Left kidney (tissue), 2 donors: Measurements from ENCODE around the gene DYNC1H1. TPM values are rescaled to one million over a fixed set of nuclear protein-coding genes. Genes with fewer than 3 reads are reported as not detected.
A peak's percentile ranks its signal among the peaks of the same experiment; 100 is the strongest.
"Not testable (repeated sequence)": the region's sequence is repeated elsewhere in the genome, so short reads cannot be mapped to it uniquely, and the experiment has no call there.

Experiments used
- DNase-seq: peaks from one replicate; pipeline ENCODE4 v3.0.0-alpha.2; 2013
- polyA plus RNA-seq: library from polyadenylated mRNA; unstranded; fragments of 120-200 nt; gene quantifications from one replicate; pipeline ENCODE4 v1.2.1, GENCODE V29; 2013; ENCODE audit not compliant: insufficient read length

DYNC1H1 gene
- polyA plus RNA-seq, 1 donor, result 368 TPM

DNA sequence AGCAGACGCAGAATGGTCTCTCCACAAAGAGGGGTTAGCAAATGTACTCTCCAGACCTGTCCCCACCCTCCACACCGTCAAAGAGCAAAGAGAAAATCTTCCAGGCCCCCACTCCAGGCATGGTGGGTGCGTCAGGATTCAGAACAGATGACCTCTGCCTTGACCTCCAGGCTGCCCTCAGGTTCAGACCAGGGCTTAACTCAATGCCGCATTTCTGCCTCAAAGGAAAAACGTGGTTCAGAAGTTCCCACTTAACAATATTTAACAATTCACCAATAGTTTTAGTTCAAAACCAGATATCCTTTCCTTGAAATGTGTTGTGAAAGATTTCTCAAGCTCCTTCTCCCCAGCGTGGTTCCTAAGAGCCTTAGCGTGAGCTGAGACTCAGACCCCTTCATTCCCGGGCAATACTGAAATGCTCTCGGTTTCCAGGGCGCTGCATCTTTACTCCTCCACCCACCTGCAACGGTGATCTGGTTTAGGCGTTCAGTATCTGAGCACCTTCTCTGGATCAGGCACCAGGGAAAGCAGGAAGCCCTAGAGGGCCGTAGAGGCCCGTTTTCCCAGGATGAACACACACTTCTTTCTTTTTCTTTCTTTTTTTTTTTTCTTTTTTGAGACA lies 99.5 kb downstream of the DYNC1H1 start:
- DNase-seq, result no peak

DNA sequence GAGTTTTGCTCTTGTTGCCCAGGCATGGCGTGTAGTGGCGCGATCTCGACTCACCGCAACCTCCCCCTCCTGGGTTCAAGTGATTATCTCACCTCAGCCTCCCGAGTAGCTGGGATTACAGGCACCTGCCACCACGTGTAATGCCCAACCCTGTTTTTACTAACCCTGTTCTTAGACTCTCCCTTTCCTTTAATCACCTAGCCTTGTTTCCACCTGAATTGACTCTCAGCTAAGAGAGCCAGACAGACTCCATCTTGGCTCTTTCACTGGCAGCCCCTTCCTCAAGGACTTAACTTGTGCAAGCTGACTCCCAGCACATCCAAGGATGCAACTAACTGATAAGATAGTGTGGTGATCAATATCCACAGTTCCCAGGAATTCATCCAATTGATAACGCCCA lies 100.2 kb downstream of the DYNC1H1 start:
- DNase-seq, result not testable (repeated sequence)

DNA sequence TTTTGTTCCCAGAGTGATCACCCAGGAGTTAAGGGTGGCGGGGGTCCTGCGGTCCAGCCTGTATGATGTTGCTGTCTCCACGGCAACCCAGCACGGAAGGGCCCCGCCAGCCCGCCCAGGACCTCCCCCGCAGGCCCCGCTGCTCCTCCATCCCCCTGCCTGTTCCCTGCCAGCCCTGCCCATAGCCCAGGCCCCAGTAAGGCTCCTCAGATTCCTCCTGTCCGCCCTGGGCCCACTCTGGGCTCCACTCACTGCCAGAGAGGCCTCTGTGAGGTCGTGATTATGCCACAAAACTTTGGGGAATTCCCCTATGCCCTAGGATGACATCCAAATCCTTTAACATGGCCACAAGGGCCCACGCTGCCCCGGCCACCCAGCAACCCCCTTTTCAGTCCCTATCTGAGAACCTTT lies 101.7 kb downstream of the DYNC1H1 start:
- DNase-seq, result no peak

DNA sequence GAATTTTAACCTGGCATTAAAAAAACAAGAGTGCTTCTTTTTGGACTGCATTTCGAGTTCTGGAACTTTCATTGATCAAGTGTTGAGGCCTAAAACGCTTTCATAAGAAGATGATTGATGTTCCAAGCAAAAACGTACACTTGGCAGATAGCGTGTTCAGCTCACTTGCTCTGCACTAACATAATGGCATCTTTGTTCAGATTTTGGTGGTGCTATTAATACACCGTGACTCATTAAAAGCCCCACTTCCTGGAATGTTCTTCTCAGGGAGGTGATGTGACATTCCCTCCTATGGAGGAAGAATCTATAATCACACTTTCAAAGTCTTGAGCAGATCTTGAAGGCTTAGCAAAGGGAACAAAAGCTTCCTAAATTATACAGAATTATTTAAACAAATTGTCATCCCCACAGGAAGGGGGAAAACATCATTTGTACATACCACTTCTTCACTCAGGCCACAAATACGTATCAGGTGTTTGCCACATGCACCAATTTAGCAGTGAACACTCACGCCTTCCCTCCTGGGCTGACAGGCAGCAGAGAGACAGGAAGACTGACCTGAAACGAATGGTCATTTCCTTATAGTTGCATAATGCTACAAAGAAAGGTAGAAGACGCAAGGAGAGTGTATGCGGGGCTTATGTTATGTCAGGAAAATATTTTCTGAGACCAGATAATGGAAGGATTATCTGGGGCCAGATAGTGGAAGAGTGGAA lies 107.1 kb downstream of the DYNC1H1 start:
- DNase-seq, result no peak

DNA sequence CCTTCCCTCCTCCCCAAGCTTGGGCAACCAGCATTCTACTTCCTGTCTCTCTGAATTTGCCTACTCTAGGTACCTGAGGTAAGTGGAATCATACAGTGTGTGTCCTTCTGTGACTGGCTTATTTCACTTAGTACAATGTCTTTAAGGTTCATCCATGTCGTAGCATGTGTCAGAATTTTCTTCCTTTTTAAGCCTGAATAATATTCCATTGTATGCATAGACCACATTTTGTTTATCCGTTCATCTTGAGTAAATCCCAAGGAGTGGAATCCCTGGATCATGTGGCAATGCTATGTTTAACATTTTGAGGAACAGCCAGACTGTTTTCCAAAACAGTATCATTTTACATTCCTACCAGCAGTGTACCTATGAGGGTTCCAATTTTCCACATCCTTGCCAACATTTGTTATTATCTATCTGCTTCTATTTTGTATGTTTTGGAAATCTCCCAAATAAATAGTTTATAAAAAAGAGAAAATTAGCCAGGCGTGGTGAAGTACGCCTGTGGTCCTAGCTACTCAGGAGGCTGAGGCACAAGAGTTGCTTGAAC lies 110.1 kb downstream of the DYNC1H1 start:
- no peak for DNase-seq

DNA sequence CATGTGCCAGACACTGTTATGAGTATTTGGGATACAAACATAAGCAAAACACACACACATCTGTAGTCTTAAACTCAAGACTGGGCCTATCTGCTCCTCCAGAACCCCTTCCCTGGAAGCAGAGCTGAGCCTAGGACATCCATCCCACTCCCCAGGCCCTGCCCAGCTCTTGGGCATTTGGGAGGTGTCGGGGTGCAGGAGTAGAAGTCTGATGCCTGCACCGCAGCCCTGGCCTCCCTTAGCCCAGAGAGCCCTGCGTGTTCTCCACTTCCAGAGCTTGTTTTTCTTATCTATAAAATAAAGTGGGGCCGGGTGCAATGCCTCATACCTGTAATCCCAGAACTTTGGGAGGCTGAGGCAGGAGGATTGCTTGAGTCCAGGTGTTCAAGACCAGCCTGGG lies 110.8 kb downstream of the DYNC1H1 start:
- DNase-seq, result no peak

DNA sequence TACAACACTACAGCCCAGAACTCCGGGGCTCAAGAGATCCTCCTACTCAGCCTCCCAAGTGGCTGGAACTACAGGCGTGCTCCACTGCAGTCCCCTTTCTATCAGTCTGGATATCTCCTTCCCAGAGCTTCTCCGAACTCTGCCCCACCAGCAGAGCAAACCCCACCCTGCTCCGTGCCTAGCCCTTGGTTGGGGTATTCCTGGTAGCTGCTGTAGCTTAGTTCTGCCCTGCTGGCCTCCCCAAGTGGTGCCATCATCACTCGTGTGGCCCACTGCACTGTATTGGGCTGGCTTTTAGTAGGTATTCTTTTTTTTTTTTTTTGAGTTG lies 113.0 kb downstream of the DYNC1H1 start:
- DNase-seq, result no peak

DNA sequence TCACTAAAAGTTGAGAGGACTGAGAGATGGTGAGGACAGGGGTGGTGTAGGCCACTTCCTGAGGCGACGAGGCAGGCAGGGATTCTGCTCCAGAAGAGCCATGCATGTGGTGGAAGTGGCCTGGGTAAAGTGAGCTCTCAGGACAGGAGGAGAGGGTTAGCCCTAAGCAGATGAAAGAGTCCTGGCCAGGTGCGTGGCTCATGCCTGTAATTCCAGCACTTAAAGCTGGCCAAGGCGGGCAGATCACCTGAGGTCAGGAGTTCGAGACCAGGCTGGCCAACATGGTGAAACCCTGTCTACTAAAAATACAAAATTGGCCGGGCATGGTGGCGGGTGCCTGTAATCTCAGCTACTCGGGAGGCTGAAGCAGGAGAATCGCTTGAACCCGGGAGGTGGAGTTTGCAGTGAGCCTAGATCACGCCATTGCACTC lies 114.0 kb downstream of the DYNC1H1 start:
- not testable (repeated sequence) for DNase-seq

DNA sequence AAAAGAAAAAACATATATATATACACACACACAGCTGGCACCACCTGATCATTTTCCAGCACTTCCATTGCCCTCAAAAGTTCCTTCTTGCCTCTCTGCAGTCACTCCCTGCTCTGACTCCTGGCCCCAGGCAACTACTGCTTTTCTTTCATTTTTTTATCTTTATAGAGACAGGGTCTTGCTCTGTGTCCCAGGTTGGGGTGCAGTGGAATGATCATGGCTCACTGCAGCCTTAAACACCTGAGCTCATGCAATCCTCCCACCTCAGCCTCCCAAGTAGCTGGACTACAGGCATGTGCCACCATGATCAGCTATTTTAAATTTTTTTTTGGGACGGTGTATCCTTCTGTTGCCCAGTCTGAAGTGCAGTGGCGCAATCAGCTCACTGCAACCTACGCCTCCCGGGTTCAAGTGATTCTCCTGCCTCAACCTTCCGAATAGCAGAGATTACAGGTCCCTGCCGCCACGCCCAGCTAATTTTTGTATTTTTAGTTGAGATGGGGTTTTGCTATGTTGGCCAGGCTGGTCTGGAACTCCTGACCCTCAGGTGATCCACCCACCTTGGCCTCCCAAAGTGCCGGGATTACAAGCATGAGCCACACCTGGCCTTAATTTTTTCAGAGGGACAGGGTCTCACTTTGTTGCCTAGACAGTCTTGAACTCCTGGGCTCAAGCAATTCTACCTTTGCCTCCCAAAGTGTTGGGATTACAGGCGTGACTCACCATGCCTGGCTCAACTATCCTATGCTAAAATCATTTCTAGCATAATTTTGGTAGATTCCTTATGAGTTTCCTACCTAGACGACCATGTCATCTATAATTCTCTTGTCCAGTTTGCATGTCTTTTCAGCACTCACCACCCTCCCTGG lies 114.7 kb downstream of the DYNC1H1 start:
- DNase-seq, result no peak

DNA sequence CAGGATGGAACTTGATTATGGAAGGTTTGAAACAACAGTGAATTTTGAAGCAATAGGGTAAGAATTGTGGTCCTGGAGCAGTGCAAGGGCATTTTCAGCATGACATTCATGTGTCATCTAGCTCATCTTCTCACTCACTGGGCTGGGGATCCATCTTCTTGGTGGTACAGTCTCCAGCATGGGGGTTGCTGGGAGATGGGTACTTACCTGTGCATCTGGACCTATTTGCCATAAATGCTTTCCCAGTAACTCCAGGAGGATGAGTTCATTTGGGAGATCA lies 115.3 kb downstream of the DYNC1H1 start:
- no peak for DNase-seq

DNA sequence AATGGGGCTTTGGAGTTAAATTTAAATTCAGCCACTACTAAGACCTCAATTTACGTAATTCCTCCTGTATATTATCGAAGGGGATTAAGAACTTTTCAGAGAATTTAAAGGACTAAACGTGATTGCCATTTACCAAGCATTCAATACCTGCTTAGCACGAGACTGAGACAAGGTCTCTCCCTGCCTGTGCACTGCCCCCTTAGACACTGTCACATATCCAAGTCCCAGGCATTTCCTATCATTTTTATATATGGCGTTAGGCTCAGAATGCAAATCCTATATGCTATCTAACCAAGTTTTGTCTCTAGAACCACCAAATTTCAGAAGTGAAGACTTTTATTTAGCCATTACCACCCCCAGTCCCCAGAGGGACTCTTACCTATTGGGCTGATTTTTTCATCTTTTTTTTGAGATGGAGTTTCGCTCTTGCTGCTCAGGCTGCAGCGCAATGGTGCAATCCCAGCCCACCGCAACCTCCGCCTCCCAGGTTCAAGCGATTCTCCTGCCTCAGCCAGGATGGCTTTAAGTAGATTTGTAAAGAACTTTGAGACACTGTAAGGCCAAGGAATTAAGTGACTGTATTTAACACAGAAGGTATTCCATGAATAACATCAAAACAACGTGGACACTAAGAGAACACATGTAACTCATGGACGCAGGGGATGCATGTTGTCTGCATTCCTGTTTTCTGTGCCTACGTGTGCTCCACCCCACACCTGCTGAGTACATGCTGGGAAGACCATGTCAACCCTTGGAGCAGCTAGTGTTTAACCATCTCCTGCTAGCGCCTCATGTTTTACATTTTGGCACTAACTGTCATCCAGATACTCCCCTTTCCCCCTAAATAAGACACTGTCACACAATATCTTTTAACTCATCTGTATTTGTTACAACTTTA lies 116.1 kb downstream of the DYNC1H1 start:
- DNase-seq, result no peak

DNA sequence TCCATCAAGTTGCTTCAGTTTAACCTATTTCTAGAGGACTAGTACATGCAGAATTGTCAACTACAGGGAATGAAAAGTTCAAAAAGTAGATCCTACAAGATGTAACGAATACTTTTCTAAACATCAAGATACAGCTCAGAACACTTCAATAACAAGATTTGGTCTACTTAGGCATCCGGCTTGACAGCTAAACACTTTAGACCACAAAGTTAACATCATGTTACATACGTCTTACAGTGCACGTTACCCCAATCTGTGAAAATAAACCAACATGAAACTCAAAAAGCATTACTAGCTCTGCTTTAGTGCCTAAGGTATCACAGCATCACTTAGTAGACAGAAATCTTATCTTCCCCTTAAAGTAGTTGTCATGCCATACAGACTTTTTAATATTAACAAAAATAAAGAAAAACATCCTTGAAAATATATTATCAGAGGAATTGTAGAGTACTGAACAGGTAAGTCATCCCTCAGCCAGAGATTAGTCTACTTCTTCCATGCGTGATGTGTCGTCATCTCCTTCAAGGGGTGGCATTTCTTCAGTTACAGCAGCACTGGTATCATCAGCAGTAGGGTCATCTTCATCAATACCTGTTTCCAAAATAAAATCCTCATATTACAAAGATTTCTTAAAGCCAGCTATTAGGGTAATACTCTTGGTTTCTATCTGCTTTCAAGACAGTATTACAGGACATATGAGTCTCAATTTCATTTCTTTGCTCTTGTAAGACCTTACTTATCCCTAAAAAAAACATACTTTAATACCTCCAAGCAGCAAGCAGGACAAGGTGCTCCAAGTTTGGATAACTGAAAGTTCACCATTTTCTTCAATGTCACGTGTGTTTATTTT lies 117.1 kb downstream of the DYNC1H1 start:
- no peak for DNase-seq

DNA sequence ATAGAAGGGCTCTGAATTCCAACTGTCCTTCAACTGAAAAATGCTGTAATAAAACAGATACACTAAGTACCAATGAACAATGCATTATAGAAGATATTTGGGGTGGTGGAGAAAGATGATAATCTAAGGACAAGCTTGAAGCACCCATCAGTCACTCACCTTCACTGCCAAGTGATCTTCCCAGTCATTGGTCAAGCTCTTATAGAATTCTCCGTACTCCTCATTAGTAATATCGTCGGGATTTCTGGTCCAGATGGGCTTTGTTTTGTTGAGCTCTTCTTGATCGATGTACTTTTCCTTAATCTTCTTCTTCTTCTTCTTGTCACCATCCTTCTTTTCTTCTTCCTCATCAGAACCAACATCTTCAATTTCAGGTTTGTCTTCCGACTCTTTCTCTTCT lies 120.1 kb downstream of the DYNC1H1 start:
- not testable (repeated sequence) for DNase-seq

DNA sequence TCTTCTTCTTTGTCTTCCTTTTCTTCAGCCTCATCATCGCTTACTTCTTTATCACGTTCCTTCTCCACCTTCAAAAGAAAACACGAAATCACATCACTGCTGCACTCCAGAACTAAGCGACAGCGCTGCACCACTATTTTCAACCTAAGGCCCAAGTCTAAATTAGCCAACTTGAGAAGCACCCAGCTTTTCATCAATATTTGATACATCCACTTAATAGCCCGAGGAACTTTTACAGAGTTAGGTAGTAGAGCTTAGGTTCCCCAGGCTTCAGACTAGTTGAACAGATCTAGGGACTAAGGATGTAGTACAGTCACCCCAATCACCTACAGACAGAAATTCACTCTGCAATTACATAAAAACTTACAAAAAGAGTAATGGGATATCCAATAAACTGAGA lies 120.6 kb downstream of the DYNC1H1 start:
- DNase-seq, result no peak

DNA sequence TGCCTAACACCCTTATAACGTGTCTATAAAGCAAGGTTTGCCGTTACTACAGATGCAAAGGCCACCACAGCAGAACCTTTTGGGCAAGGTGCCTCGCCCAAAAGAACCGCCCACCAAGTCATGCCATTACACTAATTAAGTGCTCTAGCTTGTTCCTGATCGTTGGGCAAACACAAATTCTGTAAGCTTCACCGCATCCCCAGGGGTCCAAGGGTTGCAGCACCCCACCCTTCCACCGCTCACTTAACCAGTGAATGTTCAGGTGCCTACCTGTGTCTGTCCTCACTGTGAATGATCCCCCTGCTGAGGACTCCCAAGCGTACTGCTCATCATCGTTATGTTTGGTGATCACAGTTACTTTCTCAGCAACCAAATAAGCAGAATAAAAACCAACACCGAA lies 121.1 kb downstream of the DYNC1H1 start:
- DNase-seq, result no peak

DNA sequence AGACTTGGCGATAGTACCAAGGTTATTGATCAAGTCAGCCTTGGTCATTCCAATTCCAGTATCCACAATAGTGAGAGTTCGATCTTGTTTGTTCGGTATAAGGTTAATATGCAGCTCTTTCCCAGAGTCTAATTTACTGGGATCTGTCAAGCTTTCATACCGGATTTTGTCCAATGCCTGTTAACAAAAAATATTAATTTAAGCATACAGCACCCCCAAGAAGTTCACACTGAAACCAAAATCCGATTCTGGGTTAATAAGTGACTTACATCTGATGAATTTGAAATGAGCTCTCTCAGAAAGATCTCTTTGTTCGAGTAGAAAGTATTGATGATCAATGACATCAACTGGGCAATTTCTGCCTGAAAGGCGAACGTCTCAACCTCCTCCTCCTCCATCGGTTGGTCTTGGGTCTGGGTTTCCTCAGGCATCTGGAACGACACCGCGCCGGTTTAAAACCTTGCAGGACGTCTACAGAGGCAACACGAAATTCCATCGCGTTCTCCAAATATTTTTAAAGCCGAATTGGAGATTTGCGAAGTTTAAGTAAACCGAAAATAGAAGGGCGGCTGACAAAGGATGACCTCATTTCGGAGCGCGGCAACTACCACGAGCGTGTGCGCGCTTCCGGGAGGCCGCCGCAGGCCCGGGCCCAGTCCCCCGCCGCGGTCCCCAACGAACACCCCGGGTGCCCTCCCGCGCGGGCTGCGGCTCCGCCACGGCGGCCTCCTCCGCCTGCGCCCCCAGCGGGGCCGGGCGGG lies 121.8 kb downstream of the DYNC1H1 start:
- DNase-seq, result peak; percentile 27

DNA sequence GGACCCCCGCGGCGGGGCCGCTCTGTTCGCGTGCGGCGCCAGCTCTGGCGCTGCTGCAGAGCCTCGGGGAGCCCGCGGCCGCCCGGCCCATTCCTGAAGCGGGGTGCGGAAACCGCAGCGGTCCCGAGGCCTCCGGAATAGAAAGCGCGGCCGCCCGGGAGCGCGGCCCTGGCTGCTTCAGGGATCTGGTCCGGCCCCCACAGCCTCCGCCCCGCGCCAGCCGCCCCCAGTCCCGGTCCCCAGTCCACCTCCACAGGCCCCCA lies 122.3 kb downstream of the DYNC1H1 start:
- DNase-seq, result no peak

DNA sequence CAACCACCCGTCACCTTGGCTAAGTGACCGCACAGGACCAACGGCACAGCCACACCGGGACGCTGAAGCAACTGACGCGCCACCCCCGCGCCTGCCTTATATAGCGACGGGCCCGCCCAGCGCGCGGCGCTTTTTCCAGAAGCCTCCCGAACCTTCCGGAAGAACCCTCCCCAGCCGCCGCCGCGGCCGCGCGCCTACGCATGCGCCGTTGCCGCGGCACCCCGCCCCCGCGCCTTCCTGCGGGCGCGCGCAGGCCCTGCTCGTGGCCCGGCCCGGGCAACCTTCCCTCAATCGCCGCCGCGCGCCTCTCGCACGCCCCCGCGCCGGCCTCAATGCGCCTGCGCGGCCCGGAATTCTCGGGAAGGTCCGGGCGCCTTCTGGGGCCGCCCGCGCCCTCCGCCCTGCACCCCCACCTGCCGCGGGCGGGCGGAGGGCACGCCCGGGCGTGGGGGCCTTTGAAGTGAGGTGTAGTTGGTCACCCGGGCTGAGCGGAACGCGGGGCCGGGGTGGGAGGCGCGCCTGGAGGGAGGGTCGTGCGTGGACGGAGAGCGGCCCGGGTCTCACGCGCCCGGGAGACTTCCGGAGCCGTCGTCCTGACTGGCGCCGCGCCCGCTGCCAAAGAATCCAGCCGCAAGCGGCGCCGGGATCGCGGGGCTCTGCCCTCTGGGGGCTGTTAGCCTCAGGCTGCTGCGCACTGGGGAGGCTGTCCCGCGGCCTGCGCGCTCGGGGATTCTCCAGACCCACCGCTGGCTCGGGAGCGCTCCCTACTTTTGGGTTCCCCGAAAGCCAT lies 122.8 kb downstream of the DYNC1H1 start, which contains the start of gene HSP90AA1:
Gene HSP90AA1 (minus strand): TSS at position 73 of the 790 bp plus-strand sequence. CDS start 666 bp downstream, outside the sequence.
- peak; percentile 93 for DNase-seq

DNA sequence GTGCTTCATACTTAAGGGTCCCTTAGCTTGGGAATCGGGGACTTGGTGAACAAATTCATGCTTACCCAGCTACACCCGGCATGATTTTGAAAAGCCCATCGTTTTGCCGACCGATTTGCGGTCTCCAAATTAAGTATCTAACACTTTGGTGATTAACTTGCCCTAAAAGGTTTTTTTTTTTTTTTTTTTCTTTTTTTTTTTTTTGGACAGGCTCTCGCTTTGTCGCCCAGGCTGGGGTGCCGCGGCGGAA lies 123.3 kb downstream of the DYNC1H1 start:
- DNase-seq, result no peak
